A673 (cell line): Measurements from ENCODE around the gene DENND4C. TPM values are rescaled to one million over a fixed set of nuclear protein-coding genes. Genes with fewer than 3 reads are reported as not detected.

Experiments used
- BruUV-seq: library from RNA; stranded (reverse); fragments of 400-500 nt; replicated peaks from 2 replicates; lab custom pipeline; 2021; lab: Mats Ljungman, UMichigan
- CTCF ChIA-PET: fragments of 300-600 bp; sonication (Branson Sonifier 250); formaldehyde crosslinking; loops from one replicate; lab custom pipeline; 2022; ENCODE audit warnings: antibody characterized with exemption; lab: Charles Lee
- POLR2A ChIA-PET: fragments of 300-600 bp; sonication (Branson Sonifier 250); formaldehyde crosslinking; loops from one replicate; lab custom pipeline; 2022; ENCODE audit warnings: antibody characterized with exemption; ENCODE audit not compliant: low non-redundant PET; lab: Charles Lee
- DNase-seq: peaks from one replicate; pipeline ENCODE4 v3.0.0-alpha.2; 2015; ENCODE audit warnings: low spot score
- H3K27ac ChIP-seq: fragments of 200-600 bp; sonication (generic); 2 replicates; pipeline ENCODE4 v1.5.1; 2016; ENCODE audit warnings: mixed run types, low read depth, mild to moderate bottlenecking, mixed read lengths, antibody characterized with exemption, low read length; ENCODE audit not compliant: poor library complexity, severe bottlenecking
- H3K27me3 ChIP-seq: fragments of 200-600 bp; sonication (generic); replicated peaks from 2 replicates; pipeline ENCODE4 v1.6.1; 2017; ENCODE audit warnings: mixed run types, low read depth, mild to moderate bottlenecking, mixed read lengths, antibody characterized with exemption, low read length; ENCODE audit not compliant: insufficient read depth, poor library complexity
- H3K36me3 ChIP-seq: fragments of 200-600 bp; sonication (generic); 2 replicates; pipeline ENCODE4 v1.6.1; 2016; ENCODE audit warnings: mixed run types, mild to moderate bottlenecking, mixed read lengths, antibody characterized with exemption, low read length; ENCODE audit not compliant: insufficient read depth, poor library complexity, severe bottlenecking
- H3K4me1 ChIP-seq: fragments of 200-600 bp; sonication (generic); 2 replicates; pipeline ENCODE4 v1.6.1; 2017; ENCODE audit warnings: mixed run types, mild to moderate bottlenecking, mixed read lengths, antibody characterized with exemption, low read length; ENCODE audit not compliant: insufficient read depth, poor library complexity, severe bottlenecking
- H3K4me3 ChIP-seq: fragments of 200-600 bp; sonication (generic); 2 replicates; pipeline ENCODE4 v1.5.1; 2016; ENCODE audit warnings: low read depth, mixed run types, mild to moderate bottlenecking, mixed read lengths, low read length; ENCODE audit not compliant: poor library complexity, severe bottlenecking
- H3K9me3 ChIP-seq: fragments of 200-600 bp; sonication (generic); 2 replicates; pipeline ENCODE4 v1.6.1; 2016; ENCODE audit warnings: mixed run types, low read depth, mild to moderate bottlenecking, mixed read lengths, antibody characterized with exemption, low read length; ENCODE audit not compliant: poor library complexity, severe bottlenecking
- EZH2 ChIP-seq: fragments of 200-600 bp; sonication (generic); IDR thresholded peaks from 2 replicates; pipeline ENCODE4 v1.6.1; 2017; ENCODE audit warnings: borderline replicate concordance, low read depth, mild to moderate bottlenecking, mixed read lengths, antibody characterized with exemption, low read length; ENCODE audit not compliant: poor library complexity, severe bottlenecking
- intact Hi-C: fragments of 100-400 bp; cut with micrococcal nuclease; formaldehyde crosslinking; loops from one replicate; pipeline ENCODE4 v1.10.0; 2022; ENCODE audit not compliant: unreplicated experiment
- total RNA-seq: library from RNA; stranded (reverse); gene quantifications from 2 replicates; pipeline ENCODE4 v1.2.3, GENCODE V29; 2021
- TF ChIP-seq, protein P1 (sequence below): fragments of 300-800, 200-600 bp; sonication (generic); conservative IDR thresholded peaks from 2 replicates; pipeline ENCODE4 v1.5.1; 2017; ENCODE audit warnings: low read depth, mild to moderate bottlenecking, antibody characterized with exemption, low read length, moderate library complexity, mixed read lengths

DENND4C gene
- total RNA-seq, 1 experiment from 2014 or later, result 13.9 TPM

- no peaks in the 10 kb centered on the region for H3K4me1 ChIP-seq
- BruUV-seq, result no TSS peak
- no peaks in the 10 kb centered on the region for H3K36me3 ChIP-seq
- H3K27me3 ChIP-seq, result no peaks in the 10 kb centered on the region
- intact Hi-C loops, result no loop called here
- no peak for DNase-seq
- H3K4me3 ChIP-seq, result no peak overlapping the region
- TF ChIP-seq, protein P1, sequence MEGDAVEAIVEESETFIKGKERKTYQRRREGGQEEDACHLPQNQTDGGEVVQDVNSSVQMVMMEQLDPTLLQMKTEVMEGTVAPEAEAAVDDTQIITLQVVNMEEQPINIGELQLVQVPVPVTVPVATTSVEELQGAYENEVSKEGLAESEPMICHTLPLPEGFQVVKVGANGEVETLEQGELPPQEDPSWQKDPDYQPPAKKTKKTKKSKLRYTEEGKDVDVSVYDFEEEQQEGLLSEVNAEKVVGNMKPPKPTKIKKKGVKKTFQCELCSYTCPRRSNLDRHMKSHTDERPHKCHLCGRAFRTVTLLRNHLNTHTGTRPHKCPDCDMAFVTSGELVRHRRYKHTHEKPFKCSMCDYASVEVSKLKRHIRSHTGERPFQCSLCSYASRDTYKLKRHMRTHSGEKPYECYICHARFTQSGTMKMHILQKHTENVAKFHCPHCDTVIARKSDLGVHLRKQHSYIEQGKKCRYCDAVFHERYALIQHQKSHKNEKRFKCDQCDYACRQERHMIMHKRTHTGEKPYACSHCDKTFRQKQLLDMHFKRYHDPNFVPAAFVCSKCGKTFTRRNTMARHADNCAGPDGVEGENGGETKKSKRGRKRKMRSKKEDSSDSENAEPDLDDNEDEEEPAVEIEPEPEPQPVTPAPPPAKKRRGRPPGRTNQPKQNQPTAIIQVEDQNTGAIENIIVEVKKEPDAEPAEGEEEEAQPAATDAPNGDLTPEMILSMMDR, result no peak
- no peak for TF ChIP-seq EZH2
- no peak overlapping the region for H3K27ac ChIP-seq
- ChIA-PET CTCF (no interaction called here), POLR2A (interaction anchor here (0.6 kb wide), 1 partner anchor 61 kb away, joined by 7 read pairs; no protein-coding TSS in a partner anchor)
- H3K9me3 ChIP-seq, result no peaks in the 10 kb centered on the region
Observed at GRCh38 chr9:19294219-19294618, 63.7 kb downstream of the DENND4C start.

DNA sequence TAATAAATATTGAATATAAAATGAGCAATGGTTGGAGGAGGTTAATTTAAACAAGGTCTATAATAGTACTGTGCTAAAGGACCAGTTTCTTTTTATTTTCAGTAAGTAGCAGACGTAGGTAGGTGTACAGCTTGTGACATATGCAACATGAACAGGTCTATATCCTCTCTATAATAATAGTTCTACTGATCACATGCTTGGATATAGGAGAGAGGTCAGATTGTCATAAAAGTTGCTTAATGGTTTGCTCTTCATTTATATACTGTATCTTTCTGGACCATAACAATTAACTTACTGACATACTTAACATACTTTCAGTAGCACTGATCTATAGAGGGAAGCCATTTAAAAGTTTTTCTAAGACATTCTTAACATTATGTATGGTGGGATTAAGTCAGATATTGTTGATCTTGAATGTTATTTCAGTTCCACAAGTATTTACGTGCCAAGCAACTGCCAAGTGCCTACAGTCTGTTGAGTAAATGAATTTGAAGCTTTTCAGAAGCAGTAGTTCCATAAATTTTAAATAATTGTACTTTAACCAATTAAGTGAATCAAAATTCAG is 68.0 kb downstream of the DENND4C start:
- H3K27me3 ChIP-seq, result no peaks in the 10 kb centered on the region
- POLR2A ChIA-PET, result no interaction called here
- CTCF ChIA-PET, result no interaction called here
- H3K27ac ChIP-seq, result no peak overlapping the region
- no peaks in the 10 kb centered on the region for H3K4me1 ChIP-seq
- no peaks in the 10 kb centered on the region for H3K9me3 ChIP-seq
- BruUV-seq, result no TSS peak
- DNase-seq, result no peak
- intact Hi-C loops, result no loop called here
- no peak overlapping the region for H3K4me3 ChIP-seq
- no peaks in the 10 kb centered on the region for H3K36me3 ChIP-seq
- no peak for TF ChIP-seq EZH2
- TF ChIP-seq, protein P1, result no peak

DNA sequence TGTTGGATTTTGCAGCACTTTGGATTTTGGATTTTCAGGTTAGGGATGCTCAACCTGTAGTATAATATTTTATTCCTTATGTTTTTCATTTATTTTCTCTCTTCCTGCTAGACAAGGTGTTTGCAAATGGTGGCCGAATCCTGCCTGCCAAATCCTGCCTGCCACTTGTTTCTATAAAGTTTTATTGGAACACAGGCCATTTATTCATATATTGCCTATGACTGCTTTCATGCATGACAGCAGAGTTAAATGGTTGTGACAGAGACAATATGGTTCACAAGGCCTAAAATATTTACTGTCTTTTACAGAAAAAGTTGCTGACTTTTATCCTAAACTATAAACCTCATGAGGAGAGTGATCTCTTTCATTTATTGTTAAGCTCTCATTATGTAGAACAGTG is 72.7 kb downstream of the DENND4C start:
- POLR2A ChIA-PET, result no interaction called here
- H3K36me3 ChIP-seq, result no peaks in the 10 kb centered on the region
- CTCF ChIA-PET, result interaction anchor here (0.6 kb wide), 1 partner anchor 11 kb away, joined by 3 read pairs; no protein-coding TSS in a partner anchor
- TF ChIP-seq, protein P1, result no peak
- TF ChIP-seq EZH2, result no peak
- no peak for DNase-seq
- no TSS peak for BruUV-seq
- H3K27ac ChIP-seq, result no peak overlapping the region
- no peaks in the 10 kb centered on the region for H3K4me1 ChIP-seq
- H3K4me3 ChIP-seq, result no peak overlapping the region
- intact Hi-C loops, result no loop called here
- H3K27me3 ChIP-seq, result no peaks in the 10 kb centered on the region
- H3K9me3 ChIP-seq, result no peaks in the 10 kb centered on the region
